Measurements from ENCODE around the gene STAP2.

The STAP2 gene

DNA sequence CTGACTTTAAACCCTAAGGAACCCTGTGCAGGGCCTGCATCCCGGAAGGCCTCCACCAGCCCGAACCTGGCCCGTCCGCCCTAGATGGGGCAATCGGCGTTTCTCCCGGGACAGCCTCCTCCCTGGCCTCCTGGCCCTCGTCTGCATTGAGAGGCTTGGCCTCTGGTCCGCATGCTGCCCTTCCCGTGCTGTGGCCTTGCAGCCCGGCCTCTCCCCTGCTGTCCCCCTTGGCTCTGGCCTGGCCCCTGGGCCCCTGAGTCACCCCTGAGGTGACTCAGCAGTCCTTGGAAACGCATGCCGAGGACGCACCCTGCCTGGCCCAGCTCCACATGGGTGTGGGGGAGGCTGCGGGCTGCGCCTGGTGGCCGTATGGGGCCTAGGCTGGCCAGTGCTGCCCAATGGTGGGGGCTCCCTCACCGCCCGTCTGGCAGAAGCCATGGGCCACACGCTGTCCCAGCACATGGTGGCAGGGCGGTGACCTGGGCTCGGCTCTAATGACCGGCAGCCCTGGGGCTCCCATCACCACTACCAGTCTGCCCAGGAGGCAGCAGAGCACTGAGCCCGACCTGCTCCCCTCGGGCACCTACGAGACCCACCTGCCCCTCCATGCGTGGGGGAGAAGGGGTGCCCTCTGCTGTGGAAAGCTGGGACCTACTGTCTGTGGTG, 36.0 kb upstream of the STAP2 start:
- H3K27me3 Mint-ChIP-seq: no peaks in the 10 kb centered on the region
- DNase-seq: no peak
- H3K36me3 Mint-ChIP-seq (ENCODE audit: insufficient read depth): peaks cover 29% of the 10 kb centered on the region
- no peak for ATAC-seq (replicated peaks)
- H3K9me3 Mint-ChIP-seq: no peaks in the 10 kb centered on the region
- H3K4me3 Mint-ChIP-seq: no peak overlapping the region
- H3K27ac Mint-ChIP-seq: no peak overlapping the region
- peaks cover 30 to 40% of the 10 kb centered on the region in 2 donors for H3K4me1 Mint-ChIP-seq (ENCODE audit: low read depth in 2 of 2)

DNA sequence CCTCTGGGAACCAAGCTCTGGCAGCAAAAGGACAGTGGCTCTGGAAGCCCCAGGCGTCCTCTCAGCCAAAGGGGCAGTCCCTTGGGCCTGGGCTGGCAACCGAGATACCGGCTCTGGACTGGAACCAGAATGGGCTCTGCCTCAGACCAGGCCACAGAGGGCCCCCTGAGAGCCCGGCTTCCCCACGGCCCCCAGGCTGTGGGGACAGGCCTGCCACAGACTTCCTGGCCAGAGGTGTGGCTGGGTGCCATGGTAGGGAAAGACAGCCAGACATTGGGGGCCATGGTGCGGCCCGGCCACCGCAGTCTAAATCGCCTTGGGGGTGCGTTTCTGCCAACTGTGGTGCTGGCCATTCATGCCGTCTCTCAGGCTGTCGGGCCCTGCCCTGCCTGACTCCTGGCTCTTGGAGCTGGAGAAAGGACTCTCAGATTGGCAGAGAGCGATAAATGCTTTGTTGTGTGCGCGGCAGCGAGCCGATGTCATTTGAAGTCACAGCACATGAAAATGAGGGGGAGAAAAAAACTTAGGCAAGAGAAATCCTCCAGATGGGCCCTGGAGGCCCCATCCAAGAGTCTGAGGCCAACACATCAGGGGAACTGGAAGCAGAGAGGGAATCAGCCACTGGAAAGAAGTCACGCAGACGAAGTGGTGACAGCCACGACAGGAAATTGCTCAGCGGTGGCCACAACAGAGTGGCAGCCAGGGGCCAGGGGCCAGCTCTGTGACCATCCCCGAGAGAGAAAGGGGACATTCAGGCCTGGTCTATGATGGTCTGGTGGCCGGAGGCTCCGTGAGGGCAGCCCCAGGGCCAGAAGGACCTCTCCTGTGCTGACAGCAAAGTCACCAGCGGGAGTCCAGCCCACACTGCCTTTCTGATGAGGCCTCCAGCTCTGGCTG, 35.2 kb upstream of the STAP2 start:
- DNase-seq (no peak), ATAC-seq (replicated peaks) (no peak)
- H3K36me3 Mint-ChIP-seq (ENCODE audit: insufficient read depth): peaks cover 35% of the 10 kb centered on the region
- H3K4me1 Mint-ChIP-seq (ENCODE audit: low read depth in 2 of 2): peaks cover 33 to 38% of the 10 kb centered on the region in 2 donors
- H3K27me3 Mint-ChIP-seq: no peaks in the 10 kb centered on the region
- H3K27ac Mint-ChIP-seq: peak overlapping the region in 1 of 2 donors; percentile 69
- H3K4me3 Mint-ChIP-seq: no peak overlapping the region
- no peaks in the 10 kb centered on the region for H3K9me3 Mint-ChIP-seq

DNA sequence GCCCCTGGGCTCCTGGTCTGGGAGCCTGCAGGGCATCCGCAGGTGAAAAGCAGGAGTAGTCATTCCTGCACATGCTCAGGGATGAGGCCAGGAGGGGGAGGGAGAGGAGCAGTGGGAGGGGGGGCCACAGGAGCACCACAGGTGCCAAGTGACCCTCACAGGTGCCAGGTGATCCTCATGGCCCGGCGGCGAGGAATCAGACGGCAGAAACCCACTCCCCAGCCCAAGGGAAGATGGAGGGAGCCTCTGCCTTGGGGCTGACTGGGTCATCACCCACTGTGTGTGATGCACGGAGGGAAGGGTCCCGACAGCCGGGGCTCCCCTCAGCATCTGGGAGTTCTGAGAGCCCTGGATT, 34.4 kb upstream of the STAP2 start:
- Mint-ChIP-seq H3K27me3 (no peaks in the 10 kb centered on the region), H3K4me1 (ENCODE audit: low read depth in 2 of 2) (peaks cover 35 to 42% of the 10 kb centered on the region in 2 donors), H3K9me3 (no peaks in the 10 kb centered on the region), H3K36me3 (ENCODE audit: insufficient read depth) (peaks cover 40% of the 10 kb centered on the region), H3K4me3 (no peak overlapping the region), H3K27ac (peak overlapping the region in 1 of 2 donors; percentile 74)
- ATAC-seq (replicated peaks) (no peak), DNase-seq (no peak)

DNA sequence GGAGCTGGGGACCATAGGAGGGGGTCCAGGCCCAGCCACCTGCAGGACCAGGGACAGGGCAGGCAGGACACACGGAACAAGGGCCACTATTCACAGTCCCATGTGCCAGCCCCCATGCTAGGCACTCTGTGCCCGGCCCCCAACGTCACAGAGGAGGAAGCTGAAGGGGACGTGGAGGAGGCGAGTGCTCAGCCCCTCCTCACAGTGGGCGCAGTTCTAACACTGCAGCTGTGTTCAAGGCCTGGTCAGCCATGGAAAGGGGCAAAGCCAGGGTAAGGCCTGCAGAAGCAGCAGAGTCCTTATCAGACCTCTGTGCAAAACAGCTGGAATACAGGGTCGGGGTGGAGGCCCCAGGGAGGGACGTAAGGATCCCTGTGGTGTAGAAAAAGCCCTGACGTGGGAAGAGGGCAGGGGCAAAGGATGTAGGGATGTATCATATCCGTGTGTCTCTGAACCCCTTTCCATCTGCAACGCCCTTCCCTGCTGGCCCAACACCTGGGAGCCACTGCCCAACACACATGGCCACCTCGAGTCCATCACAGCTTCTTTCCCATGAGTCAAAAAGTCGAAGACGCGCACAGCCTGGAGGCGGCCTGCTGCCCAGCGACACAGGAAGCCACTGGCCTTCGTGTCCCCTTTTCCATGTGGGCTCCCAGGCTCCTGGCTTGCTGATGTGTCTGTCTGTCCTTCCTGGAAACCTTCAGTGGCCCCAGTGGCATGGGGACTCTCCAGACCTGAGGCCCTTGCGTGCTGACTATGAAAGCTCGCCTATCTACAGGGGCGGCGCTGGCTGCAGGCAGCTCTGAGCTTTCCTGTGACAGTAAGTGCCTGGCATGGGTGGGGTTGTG, 33.8 kb upstream of the STAP2 start:
- H3K4me3 Mint-ChIP-seq: no peak overlapping the region
- peaks cover 40% of the 10 kb centered on the region for H3K36me3 Mint-ChIP-seq (ENCODE audit: insufficient read depth)
- H3K27ac Mint-ChIP-seq: peak overlapping the region; percentile 31 to 74

DNA sequence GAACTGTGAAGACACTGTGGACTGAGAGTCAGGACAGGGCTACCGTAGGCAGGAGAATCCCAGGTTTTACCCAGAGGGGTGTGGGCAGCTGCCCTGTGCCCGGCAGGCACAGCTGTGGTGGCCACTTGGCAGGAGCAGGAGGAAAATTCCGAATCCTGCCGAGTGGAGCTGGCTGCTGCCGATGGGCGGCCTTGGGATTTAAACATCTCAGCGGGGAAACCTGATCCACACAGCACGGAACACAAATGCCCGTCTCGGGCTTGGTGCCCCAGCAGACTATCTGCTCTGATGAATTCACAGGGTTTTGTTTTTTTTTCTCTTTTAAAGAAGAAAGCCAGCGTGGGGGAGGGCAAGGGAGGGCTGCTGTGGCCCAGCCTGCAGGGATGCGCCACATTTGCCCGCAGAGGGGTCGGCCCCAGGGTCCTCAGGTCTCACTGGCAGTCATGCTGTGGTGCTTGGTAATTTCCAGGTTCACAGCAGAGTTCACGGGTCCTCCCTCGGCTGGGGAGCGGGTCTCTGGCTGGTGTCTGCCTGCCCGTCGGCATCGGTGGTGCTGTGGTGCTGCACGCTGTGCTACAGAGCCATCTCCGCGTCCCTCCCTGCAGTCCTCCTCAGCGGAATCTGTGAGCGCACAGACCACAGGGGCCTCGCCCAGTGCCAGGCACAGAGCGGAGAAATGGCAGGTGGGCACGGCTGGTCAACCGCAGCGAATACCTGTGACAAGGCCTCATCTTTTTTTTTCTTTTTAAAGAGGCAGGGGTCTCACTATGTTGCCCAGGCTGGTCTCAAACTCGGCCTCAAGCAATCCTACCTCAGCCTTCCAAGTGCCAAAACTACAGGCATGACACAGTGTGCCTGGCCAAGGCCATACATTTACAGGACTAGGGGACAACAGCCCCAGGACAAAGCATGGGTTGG, 32.9 kb upstream of the STAP2 start:
- ATAC-seq (replicated peaks) (no peak), DNase-seq (no peak)
- no peaks in the 10 kb centered on the region for H3K27me3 Mint-ChIP-seq
- H3K27ac Mint-ChIP-seq: peak overlapping the region; percentile 84 to 90
- H3K36me3 Mint-ChIP-seq (ENCODE audit: insufficient read depth): peaks cover 42% of the 10 kb centered on the region
- H3K4me1 Mint-ChIP-seq (ENCODE audit: low read depth in 2 of 2): peaks cover 27 to 37% of the 10 kb centered on the region in 2 donors
- H3K9me3 Mint-ChIP-seq: no peaks in the 10 kb centered on the region
- peak overlapping the region; percentile 86 to 93 for H3K4me3 Mint-ChIP-seq

More for the DNA sequence above, 33.8 kb upstream of the STAP2 start:
- ATAC-seq (replicated peaks) (no peak), DNase-seq (no peak)
- Mint-ChIP-seq H3K4me1 (ENCODE audit: low read depth in 2 of 2) (peaks cover 35 to 44% of the 10 kb centered on the region in 2 donors), H3K9me3 (no peaks in the 10 kb centered on the region), H3K27me3 (no peaks in the 10 kb centered on the region)

DNA sequence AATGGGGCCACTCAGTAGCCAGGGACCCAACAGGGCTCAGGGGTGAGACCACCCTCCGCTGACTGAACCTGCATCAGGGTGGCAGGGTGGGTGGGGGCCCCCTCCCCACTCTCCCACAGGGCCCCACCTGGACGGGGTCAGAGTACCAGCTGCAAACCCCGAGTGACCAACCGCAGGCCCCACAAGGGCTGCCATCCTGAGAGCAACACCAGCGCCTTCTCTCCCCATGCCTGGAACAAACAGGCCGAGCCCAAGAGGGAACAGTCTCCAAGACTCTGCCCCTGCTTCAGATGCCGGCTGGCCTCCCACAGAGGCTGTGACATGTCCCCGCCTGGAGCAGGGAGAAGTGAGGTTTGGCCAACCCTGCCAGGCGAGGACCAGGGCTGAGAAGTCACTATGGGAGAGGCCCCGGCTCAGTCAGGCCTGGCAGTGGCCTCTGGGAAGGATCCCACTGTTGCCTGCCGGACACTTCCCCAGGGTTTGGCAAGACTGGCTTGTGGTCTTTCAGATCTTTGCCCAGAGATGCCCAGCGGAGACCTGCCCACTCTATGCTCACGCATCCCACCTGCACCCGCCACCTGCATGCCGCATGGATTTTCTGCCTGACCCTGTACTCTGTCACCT, 31.9 kb upstream of the STAP2 start:
- peak overlapping the region; percentile 84 to 90 for H3K27ac Mint-ChIP-seq
- H3K4me3 Mint-ChIP-seq: peak overlapping the region; percentile 86 to 93

DNA sequence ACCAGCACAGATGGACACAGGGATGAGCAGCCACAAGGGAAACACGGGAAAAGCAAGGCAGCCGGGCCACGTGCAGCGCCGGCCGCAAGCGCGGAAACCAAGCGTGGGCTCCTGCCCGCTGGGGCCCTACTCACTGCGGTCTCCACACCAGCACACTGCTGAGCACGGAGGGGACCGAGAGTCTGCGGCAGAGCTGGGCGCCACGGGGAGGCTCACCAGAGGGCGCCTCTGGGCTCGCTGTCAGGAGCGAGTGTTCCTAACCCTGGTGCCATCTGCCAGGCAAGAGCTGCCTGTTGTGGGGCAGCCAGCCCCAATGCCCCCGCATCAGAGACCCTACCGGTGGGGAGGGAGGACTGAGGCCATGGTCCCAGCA, 31.2 kb upstream of the STAP2 start:
- H3K36me3 Mint-ChIP-seq (ENCODE audit: insufficient read depth): peaks cover 45% of the 10 kb centered on the region
- H3K4me1 Mint-ChIP-seq (ENCODE audit: low read depth in 2 of 2): peaks cover 21 to 35% of the 10 kb centered on the region in 2 donors
- no peaks in the 10 kb centered on the region for H3K27me3 Mint-ChIP-seq
- H3K9me3 Mint-ChIP-seq: no peaks in the 10 kb centered on the region
- DNase-seq: peak; percentile 67 to 71 (median 69)
- ATAC-seq (replicated peaks): peak; percentile 75
- peak overlapping the region; percentile 84 to 90 for H3K27ac Mint-ChIP-seq
- H3K4me3 Mint-ChIP-seq: peak overlapping the region; percentile 86 to 93

More for the DNA sequence above, 31.9 kb upstream of the STAP2 start:
- H3K4me1 Mint-ChIP-seq (ENCODE audit: low read depth in 2 of 2): peaks cover 21 to 35% of the 10 kb centered on the region in 2 donors
- no peaks in the 10 kb centered on the region for H3K9me3 Mint-ChIP-seq
- no peaks in the 10 kb centered on the region for H3K27me3 Mint-ChIP-seq
- DNase-seq: no peak
- ATAC-seq (replicated peaks): no peak
- peaks cover 41% of the 10 kb centered on the region for H3K36me3 Mint-ChIP-seq (ENCODE audit: insufficient read depth)

DNA sequence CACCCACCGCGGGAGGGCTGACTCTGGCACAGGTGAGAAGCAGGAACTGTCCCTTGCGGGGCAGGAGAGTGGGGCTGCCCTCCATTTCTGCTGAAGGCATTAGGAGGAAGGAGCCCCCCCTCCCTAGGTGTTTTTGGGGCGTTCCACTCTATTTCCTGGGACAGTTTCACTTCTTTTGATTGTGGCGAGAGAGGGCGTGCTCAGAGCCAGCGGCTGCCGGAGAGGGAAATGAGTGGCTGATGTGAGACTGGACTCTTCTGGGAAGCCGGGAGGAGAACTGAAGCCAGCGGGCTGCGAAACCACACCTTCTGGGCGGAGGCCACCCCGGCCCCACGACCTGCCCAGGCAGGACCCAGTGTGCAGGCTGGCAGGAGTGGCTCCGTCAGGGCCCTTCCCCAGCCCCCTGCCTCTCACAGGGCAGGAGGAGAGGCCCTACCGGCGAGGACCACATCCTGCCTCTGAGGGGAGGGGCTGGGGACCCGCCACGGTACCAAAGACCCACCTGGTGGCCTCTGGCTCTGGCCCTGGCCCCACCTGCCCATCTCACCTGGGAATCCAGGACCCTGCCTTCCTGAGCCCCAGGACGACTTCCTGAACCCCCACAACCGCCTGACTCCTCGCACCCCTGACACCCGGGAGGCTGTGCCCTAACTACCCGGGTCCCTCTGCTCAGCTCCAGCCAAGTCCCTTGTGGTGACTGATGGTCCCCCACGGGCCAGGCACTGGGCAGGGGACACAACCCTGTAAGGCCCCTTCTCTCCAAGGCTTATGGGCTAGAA, 30.7 kb upstream of the STAP2 start:
- no peaks in the 10 kb centered on the region for H3K27me3 Mint-ChIP-seq
- ATAC-seq (replicated peaks) (peak; percentile 72), DNase-seq (peak; percentile 70 to 74 (median 71))
- H3K4me1 Mint-ChIP-seq (ENCODE audit: low read depth in 2 of 2): peaks cover 21 to 35% of the 10 kb centered on the region in 2 donors
- peak overlapping the region; percentile 84 to 90 for H3K27ac Mint-ChIP-seq
- H3K9me3 Mint-ChIP-seq: no peaks in the 10 kb centered on the region
- peaks cover 48% of the 10 kb centered on the region for H3K36me3 Mint-ChIP-seq (ENCODE audit: insufficient read depth)
- H3K4me3 Mint-ChIP-seq: peak overlapping the region; percentile 86 to 93

DNA sequence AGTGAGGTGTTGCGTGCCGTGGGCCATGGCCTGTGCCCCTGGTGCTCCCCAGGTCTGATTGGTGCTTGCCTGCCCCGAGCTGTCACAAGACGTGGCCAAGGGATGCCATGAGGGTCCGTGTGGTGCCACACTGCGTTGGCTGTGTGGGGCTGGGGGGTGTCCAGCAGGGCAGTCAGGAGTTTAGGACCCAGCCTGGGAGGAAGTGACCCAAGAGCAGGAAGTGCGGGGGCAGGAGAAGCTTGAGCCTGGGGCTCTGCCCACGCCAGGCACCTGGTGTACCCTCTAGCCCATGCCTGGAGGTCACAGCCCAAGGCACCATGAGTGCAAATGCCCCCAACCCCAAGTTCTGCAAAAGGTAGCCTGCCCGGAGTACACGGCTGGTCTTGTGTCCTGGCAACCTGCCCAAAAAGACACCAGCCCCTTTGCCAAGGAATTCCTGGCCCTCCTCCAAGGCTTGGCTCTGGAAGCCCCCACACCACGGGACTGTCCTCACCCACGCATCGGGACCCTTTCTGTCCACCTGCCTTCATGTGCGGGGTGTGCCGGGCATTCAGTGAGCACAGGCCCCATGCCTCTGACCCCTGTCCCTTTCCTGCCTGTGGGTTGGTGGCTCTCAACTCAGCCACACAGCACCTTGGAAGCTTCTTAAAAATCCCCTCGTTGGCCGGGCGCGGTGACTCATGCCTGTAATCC, 29.6 kb upstream of the STAP2 start:
- Mint-ChIP-seq H3K4me1 (ENCODE audit: low read depth in 2 of 2) (peaks cover 16 to 30% of the 10 kb centered on the region in 2 donors), H3K9me3 (no peaks in the 10 kb centered on the region), H3K27me3 (no peaks in the 10 kb centered on the region), H3K4me3 (peak overlapping the region; percentile 86 to 93), H3K27ac (peak overlapping the region; percentile 84 to 90), H3K36me3 (ENCODE audit: insufficient read depth) (peaks cover 53% of the 10 kb centered on the region)
- ATAC-seq (replicated peaks) (no peak), DNase-seq (no peak)

DNA sequence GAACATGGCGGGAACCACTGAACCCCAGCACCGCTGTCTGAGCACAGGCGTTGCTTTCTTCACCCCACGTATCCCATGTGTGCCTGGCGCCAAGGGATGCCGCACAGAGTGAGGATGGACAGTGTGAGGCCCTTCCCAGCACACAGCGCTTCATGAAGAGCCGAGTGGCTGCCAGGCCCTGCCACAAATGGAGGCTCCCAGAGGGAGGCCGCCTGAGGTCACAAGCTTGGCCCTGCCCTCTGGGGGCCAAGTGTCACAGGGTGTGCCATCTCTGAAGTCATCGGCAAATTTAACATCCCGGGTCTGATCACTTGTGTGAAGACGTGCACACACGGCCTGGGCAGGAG, 29.1 kb upstream of the STAP2 start:
- peak overlapping the region in 1 of 2 donors; percentile 55 for H3K4me3 Mint-ChIP-seq

DNA sequence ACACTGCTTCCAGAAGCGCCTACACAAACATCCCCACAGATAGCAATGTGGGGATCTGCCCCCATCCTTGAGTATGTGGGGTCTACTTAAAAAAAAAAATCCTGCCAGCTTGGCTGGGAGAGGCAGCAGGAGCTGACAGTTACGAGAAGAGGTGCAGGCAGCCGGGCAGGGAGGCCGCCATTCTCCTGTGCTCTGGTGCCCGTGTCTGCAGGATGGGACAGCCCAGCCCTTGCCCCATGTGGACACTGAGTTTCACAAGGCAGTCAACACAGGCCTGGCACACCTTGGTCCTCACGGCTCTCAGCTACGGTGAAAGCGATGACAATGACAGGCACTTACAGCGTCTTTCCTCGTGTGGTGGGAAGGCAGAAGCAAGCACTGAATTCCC, 28.7 kb upstream of the STAP2 start:
- H3K9me3 Mint-ChIP-seq: no peaks in the 10 kb centered on the region
- H3K27ac Mint-ChIP-seq: peak overlapping the region; percentile 81 to 84
- H3K36me3 Mint-ChIP-seq (ENCODE audit: insufficient read depth): peaks cover 57% of the 10 kb centered on the region
- peak overlapping the region in 1 of 2 donors; percentile 55 for H3K4me3 Mint-ChIP-seq
- DNase-seq (no peak), ATAC-seq (replicated peaks) (no peak)
- H3K4me1 Mint-ChIP-seq (ENCODE audit: low read depth in 2 of 2): peaks cover 16 to 28% of the 10 kb centered on the region in 2 donors
- H3K27me3 Mint-ChIP-seq: no peaks in the 10 kb centered on the region

More for the DNA sequence above, 29.1 kb upstream of the STAP2 start:
- Mint-ChIP-seq H3K9me3 (no peaks in the 10 kb centered on the region), H3K27ac (peak overlapping the region; percentile 81 to 84), H3K36me3 (ENCODE audit: insufficient read depth) (peaks cover 57% of the 10 kb centered on the region), H3K27me3 (no peaks in the 10 kb centered on the region), H3K4me1 (ENCODE audit: low read depth in 2 of 2) (peaks cover 16 to 28% of the 10 kb centered on the region in 2 donors)
- no peak for DNase-seq
- no peak for ATAC-seq (replicated peaks)
